NCI-H510A (cell line): ENCODE results near the gene PPP1R3C.

Experiments
- DNase-seq: peaks from one replicate; lab custom pipeline; 2025; lab: John Stamatoyannopoulos, UW

Gene PPP1R3C

DNA sequence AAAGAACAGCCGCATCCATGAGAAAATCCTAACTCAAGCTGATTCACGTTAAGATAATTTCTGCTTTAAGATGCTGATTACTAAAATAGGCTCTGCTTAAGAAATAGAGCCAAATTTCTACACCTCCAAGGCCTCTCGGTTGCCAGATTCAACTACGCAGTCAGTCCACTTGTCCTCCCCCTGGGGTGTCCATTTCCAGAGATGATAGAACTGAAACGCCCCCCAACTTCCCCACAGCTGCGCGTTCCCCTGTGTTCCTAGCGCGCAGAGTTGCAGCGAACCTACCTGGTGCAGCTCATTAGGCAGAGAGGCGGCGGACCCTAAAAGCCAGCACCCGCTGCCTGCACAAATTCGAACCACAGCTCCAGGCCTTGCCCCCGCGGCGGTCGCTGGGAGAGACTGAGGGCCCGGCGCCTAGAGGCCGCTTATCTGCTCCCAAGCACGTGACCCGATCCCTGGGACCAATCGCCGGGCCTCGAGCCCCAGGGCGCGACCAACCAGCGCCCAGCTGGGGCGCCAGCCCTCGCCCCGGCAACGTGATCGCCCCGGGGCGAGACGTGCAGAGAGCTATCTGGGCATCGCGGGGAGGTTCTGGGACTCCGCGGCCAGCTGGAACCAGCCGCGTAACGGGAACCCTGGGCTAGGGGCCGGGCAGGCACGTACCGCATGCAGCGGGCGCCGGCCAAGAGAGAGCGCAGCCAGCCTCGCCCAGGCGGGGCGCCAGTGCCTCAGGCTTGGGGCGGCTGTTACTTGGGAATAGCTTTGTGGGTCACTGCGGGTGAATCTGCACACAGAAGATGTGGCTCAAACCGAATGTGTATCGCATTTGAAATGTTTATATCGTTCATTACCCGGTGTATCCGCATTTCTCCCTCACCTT, at the start of gene PPP1R3C:
TSS of gene PPP1R3C (minus strand) at position 401 of the 880 bp plus-strand sequence. CDS start at position 299, 102 bp downstream.
- peak; percentile 71 for DNase-seq

DNA sequence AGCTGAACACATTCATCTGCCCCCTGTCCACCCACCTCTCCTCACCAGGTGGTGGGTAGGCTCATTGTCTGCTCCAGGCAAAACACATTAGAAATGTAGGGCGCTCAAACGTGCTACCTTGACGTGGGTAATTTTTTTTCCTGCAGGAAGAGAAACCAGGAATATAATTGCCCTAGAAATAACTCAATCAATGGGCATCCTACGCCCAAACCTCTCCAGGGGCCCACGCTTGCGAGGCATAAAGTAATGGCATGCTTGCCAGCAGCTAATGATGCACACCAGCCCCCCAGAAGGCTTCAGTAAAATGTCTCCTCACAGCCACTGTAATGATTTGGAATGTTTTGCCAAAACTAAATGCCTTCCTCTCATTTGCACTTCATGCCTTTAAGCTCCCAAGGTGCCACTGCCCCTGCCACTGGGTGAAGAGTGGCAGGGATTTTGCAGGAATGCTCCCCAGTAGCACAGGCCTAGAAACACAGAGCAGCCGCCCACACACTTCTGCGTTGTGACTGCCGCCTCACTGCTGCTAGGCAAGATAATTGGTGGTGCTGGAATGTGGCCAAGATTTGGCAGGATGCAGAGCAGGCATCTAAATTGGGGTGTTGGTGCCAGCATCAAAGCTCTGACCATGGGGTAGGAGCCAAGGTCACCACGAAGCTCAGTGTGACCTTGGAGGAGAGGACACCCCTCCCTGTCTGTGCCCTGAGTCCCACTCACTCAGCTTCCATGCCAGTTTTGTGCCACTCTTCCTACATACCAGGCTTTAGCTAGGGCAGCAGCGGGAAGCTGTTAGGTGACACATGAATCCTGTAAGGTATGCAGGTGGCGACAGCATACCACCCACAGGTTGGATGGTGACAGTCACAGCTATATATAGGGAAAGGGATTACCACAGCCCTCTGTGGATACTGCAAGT, 48.7 kb upstream of the PPP1R3C start:
- DNase-seq: no peak

DNA sequence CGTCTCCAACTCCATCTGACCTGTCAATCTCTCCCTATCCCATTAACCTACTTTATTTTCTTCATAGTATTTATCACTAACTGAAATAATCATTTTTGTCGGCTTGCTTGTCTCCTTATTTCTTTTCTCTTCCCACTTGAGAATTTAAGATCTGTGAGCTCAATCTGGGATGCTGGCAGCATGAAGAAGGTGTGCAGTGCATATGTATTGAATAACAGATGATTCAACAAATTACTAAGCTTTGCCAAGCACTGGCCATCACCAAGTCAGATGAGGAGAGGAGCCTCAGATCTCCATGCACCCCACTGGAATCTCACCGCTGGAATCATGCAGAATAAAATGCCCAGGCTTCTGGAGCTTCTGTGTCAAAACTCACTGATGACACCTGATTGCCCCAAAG, 47.6 kb upstream of the PPP1R3C start:
- no peak for DNase-seq

DNA sequence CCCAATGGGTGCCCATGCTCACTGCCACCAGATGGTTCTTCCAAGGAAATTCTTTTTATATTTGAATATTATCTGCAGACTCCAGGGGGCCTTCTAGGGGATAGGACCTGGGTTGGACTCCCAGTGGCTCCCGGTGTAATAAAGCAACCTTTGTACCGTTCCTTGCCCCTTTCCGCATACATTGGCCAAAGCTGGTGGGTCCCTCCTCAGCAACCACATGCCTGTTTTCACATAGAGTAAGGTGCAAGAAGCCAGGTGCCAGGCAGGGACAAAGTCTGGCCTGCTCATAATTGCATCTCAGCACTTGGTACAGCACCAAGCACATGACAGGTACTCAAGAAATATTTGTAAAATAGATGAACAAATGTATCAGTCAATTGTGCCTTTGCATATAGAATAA, 46.4 kb upstream of the PPP1R3C start:
- no peak for DNase-seq

DNA sequence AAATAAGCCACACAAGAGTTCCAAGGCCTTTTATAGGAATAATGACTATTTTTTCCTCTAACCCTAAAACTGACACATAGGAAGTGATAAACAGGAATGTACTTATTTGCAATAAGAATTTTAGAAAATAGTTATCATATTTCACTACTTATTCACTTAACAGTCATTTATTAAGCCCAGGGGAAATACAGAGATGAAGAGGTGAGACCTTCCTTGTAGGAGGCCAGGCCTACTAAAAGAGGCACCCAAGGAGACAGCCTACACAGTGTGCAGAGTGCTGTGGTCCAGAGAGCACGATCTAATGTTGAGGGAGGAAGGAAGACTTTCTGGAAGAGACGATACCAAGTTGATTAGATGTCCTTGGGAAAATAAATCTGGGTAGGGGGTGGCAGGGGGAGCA, 45.0 kb upstream of the PPP1R3C start:
- DNase-seq: no peak

DNA sequence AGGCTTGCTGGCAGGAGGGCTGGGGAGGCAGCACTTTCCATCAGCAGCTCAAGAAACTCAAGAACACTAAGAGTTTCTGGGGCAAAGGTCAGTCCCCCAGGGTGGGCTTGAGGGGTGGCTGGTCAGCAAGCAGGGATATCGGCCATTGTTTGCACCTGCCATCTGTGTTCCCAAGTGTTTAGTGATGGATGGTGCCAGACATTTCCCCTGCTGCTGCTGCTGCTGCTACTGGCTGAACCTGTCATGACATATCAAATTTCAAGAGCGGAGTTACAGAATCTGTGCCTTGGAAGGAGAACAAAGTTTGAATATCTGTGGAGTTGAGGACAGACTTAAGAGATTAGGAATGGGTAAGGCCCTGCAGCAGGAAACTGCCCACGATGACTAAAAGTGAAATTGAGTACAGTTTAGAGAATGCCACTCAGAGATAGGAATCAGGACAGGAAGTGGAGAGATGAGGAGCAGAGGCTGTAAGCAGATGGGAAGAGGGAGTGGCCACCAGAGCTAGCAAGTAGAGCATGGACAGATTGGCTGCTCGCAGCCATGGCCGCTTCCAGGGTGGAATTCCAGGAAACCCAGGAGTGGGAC, 39.2 kb upstream of the PPP1R3C start:
- DNase-seq: peak; percentile 64

DNA sequence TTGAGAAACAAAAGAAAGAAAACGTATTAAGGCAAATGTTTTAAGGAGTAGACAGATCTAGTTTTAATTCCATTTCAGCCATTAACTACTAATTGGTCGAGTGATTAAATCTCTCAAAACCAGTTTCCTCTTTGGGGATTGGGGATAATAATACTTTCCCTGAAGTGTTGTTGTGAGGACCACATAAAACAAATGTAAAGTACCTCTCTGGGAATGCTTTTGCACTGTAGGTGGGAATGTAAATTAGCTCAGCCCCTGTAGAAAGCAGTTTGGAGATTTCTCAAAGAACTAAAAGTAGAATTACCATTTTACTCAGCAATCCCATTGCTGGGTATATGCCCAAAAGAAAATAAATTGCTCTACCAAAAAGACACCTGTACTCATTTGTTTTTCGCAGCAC, 36.0 kb upstream of the PPP1R3C start:
- DNase-seq: no peak

DNA sequence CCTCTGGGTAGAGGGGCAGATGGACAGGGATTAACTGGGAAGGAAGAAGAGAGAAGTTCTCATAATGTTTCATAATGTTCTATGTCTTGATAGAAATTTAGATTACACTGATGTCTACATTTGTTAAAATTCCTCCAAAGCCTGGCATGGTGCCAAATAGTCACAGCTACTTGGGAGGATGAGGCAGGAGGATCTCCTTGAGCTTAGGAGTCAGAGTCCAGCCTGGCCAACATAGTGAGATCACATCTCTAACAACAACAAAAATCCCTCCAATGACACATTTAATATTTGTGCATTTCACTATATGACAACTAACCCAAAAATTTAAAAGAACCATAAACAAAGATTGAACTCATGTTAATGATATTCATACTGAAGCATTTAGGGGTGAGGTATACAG, 33.0 kb upstream of the PPP1R3C start:
- no peak for DNase-seq

DNA sequence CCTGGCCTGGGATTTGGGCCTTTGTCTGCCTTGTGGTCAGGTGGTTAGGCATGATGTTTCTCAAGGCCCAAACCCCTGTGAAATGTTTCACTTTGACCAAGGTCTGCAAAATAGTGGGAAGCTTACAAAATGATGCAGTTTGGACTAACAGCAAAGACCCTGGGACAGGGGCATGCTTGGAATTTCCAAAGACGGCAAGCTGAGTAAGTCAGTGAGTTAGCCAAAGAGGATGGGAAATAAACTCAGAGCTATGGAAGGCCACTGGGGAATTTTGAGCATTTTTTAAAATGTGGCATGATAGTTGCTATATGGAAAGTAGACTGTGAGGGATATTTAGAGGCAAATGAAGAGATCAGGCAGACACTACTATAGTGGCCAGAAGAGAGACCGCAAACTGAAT, 31.6 kb upstream of the PPP1R3C start:
- no peak for DNase-seq

DNA sequence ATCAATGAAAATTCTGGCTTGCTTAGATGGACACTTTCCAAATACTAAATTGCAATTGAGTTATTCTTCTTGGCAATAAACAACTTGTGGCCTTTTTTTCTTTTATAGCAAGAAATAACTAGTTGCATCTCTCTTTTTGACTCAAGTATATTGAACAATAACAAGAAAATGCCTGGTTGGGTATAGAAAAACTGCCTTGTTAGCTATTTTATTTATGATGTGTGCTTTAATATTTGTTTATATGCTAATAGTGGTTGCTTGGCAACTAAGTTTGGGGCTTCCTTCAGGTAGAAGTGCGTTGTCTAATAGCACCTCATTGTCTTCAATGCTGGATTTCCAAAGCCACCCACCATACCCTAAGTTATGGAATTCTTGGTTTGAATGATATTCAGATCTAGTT, 30.1 kb upstream of the PPP1R3C start:
- no peak for DNase-seq

DNA sequence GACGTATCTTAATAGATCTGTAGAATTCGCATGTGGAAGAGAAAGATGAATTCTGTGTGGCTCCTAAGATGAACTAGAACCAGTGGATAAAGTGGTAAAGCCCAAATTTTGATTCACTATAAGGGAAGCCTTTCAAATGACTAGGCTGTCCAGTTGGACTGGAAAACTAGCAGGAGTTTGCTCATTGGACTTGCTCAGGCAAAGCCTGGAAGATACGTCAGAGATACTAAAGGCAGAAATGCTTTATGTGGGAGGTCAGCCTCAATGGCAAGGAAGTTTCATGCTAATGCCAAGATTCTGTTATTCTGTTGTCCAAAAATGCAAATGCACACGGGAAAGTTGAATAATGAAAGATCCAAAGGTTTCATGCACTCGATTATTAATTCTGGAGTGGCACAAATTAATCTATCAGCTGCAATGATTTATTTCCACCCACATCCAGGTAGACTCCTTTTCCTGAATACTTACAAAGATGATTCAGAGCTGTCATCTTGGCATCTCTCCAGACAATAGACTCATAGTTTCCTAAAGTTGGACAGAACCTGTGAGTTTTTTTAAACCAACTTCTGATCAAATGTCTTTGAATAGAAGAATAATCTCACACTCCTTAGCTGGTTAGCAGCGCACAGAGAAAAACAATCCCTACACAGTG, 20.5 kb upstream of the PPP1R3C start:
- DNase-seq: no peak

DNA sequence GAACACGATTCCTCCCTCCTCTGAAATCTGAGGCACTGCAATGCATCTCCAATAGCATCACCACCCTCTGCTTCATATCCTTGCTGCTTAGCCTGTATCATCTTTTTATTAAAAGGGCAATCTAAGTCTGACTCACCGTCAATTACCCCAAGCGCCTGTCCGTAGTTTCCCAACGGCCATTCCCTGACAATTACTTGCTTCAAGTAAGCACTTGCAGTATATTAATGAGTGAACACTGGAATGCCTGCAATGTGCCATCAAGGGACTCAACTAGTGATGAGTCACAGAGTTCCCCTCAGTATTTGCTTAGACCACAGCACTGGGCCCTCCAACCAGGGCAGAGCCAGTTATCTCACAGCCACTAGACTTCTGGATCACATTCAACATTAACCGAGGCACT, 19.5 kb upstream of the PPP1R3C start:
- DNase-seq: no peak

DNA sequence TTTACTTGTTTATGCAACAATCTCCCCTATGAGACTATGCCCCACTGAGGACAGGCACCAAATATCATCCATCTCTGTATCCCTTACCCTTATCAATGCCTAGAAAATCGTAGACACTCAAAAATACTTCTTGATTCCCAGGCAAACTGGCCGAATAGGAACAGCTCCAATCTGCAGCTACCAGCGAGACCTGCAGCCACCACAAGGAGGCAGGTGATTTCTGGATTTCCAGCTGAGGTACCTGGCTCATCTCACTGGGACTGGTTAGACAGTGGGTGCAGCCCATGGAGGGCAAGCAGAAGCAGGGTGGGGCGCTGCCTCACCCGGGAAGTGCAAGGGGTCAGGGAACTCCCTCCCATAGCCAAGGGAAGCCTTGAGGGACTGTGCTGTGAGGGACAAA, 10.8 kb upstream of the PPP1R3C start:
- no peak for DNase-seq

DNA sequence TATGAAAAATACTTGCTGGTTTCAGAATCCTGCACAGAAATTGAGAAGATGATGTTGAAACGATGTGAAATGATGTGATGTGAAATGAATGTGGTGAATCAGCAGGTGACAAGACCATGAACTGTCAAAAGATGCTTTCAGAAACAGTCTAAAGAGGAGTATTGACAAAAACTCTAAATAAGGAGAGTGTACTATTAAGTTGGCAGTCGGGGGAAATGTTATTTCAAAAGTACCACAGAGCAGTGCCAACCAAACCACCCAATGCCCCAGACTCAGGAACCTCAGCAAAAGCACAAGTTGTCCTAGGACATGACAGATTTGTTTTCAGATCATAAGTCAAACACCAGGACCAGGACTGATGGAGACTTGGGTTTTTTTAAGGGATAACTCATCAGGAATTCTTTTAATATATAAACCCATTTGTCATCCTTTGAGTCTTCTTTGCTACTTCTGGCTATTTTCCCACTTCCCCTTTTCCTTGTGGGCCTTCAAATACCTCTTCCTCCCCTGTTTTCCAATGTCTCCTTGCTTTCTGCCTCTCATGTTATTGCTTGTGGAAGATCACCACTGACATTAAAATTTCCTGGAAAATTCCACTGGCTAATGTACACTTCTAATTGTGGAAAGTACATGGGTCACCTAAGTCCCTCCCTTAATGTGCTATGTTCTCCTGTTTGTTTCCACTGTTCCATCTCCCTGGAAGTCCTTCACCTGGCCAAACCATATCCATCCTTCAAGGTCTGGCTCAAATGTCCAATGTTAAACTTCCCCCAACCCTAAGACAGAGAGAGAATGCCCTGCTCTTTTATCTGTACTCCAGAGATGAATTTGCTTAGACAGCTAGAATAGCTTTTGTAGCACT, 10.2 kb upstream of the PPP1R3C start:
- DNase-seq: no peak

DNA sequence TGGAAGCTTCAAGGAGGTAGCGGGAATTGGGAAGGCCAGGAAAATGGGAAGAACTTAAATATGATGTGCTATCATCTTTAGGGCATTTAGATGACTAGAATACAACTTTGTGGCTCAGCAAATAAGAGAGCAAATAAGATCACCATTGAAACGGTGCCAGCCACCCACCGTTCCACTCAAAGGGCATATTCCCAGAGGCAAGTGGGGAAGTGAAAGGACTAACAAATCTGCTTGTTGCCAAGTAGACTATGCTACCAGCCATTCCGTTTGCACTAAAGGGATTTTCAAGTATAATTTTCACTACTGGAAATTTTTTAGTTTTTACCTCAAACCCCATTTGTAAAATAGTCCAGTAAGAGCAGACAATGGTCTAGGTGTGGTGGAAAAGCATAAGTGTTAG, 4.0 kb upstream of the PPP1R3C start:
- no peak for DNase-seq

DNA sequence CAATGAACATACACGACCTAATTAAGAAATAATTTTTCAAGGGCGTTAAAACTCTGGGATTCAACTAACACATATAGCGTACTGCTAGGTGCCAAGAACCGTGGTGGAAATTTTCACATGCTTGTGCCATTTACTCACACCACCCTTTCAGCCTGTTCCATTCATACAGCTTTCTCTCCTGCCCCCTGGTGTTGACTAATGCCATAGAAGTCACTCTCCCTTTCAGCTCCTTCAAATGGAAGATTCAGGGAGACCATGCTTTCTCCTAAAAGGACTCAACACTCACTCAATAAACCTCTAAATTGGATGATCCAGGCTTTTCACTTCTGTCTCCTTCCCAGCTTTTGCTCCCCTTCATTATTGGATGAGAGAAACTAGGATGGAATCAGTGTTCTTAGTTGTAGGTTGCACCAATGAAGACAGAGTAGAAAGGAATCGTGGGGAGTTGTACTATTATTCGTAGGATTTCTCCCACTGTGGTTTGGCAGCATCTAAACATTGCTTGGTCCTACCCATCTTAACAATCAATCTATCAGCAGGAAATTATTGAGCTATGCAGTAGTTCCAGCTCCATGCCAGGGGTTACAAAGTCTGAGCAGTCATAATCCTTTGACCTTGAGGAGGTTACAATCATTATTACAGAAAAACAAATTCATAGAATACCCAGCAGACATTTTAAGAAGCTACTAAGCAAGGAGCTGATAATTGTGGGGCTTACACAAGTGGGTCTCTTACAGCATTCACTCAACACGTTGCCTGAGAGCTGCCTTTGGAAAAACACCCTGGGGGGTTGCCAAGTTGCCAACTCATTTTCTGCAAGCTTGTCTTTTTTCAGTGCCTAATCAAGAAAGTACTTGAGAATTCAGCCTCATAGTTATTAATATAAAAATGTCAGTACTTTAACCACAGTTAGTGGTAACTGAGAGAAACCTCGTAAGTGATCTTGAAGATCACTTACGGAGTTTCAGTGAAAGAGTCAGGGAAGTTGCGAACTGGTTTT, 2.8 kb upstream of the PPP1R3C start:
- peak; percentile 44 for DNase-seq

DNA sequence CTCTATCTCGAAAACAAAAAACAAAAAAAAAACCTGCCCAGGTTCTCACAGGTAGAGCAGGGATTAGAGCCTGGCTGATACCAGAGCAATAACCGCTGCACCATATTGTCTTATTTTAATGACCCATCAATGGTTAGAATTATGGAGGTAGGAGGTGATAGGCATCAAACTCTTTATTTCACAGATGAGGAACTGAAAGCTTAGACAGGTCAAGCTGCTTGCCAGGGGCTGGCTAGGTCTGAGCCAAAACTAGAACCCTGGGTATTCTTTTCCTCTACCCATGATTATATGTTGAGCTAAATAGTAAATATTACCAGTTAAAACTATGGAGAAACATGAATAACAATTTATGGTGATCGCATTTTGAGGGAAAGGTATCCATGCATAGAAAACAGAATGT, 2.0 kb upstream of the PPP1R3C start:
- DNase-seq: no peak

DNA sequence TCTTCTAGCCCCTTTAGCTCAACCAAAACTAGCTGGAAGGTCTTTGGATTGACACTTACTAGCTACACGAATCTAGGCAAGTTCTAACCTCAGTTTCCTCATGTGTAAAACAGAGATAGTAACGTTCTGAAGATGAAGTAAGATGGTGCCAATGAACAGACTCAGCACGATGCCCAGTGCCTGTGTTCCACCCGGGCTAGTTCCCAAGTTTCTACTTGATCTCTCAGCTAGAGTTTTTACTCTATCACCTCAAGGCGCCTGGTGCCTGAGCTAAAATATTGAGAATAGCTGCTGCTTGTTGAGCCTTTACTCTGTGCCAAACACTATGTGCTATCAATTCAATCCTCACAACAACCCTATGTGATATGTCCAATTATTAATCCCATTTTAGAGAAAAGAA, 1.4 kb upstream of the PPP1R3C start:
- DNase-seq: no peak

DNA sequence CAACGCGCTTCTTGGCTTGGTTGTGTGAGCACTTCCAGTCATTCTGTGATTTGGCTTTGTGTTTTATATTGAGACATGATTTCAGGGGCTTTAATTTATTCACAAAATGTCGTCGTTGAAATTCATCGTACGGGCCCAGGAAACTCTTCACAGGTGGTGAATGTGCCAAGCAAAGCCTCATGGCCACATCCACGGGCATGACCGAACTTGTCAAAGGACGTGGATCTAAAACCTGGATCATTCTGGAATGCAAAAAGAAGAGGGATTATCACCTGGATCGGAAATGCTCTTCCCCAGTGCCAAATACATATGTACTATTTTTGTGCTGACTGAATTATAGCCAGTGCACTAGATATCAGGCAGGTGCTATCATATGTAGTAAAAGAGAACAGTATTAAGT, 2.2 kb downstream of the PPP1R3C start:
- DNase-seq: no peak
